HG02885 (cell line): ENCODE results near the gene FARP2.

Experiments
- ATAC-seq: cut with Tn5 transposase; IDR thresholded peaks from one replicate; pipeline ENCODE4 v1.9.1; 2021; ENCODE audit warnings: mild to moderate bottlenecking; ENCODE audit not compliant: unreplicated experiment, poor library complexity

FARP2 gene

DNA sequence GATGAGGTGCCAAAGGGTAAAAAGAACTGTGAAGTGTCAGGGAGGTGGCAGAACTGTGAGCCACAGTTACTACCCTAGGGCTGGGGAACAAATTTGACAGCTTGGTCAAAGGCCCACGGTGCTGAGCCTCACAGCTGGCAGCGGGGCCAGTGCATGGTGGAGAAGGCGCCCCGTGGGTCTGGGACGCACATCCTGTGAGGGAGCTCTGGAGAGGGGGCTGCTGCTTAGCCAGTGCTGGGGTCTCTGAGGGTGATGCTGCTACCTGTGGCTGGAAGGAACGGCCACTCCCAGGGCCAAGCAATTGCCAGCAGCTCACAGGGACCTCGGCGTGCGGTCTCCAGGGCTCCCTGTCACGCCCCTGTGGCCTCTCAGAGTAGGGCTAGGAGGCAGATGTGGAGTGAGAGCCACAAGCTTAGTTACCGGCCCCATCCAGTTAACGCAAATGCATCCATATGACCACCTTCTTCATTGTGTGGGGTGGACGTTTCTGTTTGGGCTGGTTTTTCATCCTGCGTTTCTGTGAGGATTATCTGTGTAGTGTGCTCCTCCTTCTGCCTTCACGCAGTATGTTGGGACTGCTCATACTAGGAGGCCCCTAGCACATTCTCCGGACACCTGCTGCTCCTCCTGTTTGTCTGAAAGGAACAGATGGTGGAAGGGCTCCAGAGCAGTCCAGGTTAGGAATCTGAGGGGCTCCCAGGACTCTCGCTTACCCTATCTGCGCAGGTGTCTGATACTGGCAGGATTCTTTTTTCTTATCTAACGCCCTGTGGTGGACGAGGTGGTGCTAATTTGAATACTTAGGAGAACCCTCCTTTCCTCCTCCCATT, 126.3 kb downstream of the FARP2 start:
- ATAC-seq: no peak

DNA sequence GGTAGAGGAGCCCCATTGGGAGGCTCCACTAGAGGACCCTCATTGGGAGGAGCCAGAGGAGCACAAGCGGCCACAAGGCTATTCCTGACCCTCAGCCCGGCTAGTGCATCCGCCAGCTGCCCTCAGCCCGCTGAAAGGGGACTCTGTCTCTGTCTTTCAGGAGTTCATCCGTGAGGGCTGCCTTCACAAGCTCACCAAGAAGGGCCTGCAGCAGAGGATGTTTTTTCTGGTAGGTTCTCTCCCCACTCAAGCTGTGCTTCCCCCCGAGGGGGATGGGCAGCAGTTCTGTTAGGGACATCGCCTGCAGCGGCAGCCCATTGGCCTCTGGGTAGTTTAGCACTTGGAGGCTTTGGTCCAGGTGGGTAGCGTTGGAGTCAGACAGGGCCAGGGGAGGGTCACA, 127.2 kb downstream of the FARP2 start:
- no peak for ATAC-seq

DNA sequence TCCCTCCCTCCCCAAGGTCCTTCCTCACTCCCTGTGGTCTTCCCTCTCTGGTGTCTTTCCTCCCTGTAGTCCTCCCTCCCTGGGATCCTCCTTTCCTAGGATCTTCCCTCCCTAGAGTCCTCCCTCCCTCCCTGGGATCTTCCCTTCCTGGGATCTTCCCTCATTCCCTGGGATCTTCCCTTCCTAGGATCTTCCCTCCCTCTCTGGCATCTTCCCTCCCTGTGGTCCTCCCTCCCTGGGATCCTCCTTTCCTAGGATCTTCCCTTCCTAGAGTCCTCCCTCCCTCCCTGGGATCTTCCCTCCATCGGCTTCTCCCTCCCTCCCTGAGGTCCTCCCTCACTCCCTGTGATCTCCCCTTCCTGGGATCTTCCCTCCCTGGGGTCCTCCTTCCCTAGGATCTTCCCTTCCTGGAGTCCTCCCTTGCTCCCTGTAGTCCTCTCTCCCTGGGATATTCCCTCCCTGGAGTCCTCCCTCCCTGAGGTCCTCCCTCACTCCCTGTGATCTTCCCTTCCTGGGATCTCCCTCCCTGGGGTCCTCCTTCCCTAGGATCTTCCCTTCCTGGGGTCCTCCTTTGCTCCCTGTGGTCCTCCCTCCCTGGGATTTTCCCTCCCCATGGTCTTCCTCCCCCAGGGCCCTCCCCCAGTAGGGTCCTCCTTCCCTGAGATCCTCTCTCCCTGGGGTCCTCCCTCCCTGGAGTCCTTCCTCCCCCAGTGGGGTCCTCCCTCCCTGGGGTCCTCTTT, 129.3 kb downstream of the FARP2 start:
- ATAC-seq: no peak

DNA sequence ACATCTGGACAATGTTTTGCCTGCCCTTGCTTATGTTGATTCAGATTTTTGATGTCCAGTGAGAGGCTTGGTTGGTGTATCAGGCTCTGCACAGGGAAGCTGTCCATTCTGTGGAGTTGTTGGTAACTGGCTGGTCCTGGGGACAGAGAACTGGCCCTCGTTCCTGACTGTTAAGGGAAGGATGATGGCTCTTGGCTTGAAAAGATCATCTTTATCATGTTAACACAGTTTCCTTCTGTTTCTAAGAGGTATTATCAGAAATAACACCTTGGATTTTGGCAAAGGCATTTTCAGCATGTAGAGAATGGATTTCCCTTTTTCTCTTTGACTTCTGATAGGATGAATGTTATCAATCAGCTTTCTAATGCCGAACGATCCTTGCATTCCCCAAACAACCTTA, 133.0 kb downstream of the FARP2 start:
- ATAC-seq: no peak

DNA sequence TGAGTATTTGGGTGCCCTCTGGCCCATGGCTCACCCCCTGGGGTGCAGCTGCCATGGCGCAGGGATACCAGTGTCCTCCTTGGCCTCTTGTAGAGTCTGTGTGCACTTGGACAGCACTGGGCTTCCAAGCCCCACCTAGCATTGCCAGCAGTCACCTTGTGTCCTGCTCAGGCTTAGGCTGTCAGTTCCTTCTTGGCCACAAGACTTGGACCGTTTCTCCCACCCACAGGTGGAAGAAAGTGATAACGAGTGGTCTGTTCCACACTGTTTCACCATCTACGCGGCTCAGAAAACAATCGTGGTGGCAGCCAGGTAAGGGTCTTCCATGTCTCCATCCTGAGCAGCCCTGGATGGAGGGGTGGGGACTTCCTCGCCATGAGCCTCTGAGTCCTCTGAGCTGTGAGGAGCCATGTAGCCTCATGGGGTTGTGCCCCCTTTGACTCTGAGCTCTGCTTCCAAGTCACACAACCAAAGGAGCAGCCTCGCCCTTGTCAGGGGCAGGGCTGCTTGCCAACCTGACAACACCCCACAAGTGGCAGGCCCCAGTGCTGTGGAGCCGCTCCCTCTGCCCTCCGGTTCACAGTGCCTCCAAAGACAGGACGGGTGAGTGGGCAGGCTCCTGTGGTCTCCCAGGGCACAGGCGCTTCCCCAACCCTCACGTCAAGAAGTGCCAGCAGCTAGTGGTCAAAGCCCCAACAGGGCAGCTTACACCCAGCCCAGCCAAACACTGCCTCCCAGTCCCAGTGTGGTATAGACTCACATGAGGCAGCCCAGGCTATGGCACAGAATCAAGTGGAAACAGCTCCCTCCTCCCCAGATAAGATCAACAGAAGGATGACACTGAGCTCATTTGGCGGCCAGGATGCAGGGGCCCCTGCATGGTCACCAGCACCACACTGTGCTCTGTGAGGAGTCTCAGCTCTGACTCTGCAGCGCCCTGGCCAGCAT, 133.9 kb downstream of the FARP2 start:
- no peak for ATAC-seq

DNA sequence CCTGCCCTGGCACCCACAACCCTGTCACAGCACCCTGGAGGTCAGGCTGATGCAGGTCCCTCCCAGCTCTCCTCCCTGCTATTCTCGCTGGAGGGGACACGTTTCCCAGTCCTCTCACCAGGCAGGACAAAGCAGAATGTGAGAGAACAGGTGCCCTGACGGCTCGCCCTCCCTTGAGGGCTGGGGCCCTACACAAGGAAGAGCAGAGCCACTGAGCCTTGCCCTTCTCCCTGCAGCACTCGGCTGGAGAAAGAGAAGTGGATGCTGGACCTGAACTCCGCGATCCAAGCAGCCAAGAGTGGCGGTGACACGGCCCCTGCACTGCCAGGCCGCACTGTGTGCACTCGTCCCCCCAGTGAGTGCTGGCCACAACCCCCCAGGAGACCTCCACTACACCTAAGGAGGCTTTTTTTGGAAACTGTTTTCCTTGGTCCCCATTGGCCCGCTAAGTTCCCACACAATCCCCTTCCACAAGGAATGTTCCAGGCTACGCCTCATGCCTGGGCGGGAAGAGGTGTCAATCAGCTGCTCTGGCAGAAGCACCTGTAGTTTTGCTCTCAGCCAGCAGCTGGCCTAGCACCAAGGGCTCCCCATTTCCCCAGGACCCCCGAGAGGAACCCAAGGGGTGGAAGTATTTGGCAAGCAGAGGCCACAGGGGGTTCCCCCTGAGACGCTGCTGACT, 134.9 kb downstream of the FARP2 start:
- ATAC-seq: no peak

DNA sequence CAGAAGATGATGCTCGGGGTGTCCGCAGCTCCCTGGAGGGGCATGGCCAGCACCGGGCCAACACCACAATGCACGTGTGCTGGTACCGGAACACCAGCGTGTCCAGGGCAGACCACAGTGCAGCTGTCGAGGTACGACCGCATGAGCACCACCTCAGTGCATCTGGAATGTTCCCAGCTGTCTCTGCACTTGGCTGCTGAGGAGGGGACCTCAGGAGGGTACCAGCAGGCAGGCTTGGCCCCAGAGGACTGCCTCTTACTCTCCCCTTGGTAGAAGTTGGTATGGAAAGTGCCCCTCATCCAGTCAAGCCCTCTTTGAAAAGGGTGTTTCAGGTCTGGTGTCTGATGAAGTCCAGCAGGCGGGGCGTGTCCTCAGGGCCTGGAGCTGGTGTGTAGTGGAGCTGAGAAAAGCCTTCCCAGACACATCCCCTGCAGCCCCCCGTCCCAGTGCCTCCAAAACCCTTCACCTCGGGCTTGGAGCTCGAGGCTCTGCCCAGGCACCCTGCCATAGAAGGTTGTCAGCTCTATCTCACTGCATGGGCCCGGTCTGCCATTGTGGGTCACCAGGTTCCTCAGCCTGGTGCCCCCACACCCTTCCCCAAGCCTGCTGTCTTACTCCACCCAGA, 135.6 kb downstream of the FARP2 start:
- ATAC-seq: no peak

DNA sequence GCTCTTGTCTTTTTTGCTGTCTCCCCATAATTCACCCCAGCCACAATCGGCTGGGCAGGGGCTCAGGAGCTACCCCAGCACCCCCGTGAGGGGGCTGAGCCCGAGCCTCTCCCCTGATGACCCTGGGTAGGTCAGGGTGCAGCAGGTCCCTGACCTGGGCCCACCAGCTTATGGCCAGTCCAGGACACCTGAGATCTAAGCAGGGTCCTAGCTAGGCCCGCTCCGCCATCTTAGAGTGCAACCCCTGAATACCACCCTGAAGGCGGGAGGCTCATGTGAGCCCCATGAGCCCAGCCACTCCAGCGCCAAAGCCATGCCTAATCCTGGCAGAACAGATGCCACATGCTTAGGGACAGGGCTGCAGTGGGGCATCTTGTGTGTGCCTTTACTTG, 136.1 kb downstream of the FARP2 start:
- no peak for ATAC-seq

DNA sequence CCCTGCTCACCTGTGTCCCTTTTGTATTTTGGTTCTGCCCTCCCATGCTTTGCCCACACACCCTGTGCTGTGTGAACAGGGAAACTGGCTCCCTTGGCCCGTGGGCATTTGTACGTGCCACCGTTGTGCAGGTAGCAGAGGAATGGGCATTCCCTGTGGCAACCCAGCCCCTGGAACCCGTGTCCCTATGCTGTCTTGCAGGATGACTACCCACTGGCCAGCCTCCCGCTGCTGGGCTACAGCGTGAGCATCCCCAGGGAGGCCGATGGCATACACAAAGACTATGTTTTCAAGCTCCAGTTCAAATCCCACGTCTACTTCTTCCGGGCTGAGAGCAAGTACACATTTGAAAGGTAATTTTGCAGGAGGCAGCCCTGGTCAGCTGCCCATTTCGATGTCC, 137.0 kb downstream of the FARP2 start:
- ATAC-seq: no peak

DNA sequence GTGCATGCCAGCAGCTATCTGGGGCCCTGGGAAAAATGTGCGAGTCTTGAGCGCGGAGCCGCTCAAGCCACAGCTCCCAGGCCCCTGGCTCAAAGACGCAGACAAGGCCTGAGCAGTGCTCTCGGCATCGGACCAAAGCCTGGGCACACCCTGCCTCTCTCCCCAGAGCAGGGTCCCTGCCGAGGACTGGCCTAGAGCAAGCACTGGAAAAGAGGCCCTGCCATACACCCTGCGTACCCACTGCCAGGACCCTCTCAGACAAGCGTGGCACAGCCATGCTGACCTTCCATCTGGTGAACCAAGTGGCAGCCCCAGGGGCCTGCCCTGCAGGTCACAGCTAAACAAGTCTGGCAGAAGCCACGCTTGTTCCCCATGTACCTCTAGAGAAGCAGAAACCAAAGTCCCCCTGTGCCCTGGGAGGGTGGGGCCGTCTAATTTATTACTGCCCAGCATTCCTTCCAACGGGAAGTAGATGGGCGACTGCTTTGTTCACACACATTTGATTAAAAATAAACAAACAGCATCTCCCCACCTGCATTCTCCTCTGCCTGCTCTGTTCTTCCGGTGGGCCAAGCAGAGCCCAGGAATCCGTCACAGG, 138.3 kb downstream of the FARP2 start:
- no peak for ATAC-seq

DNA sequence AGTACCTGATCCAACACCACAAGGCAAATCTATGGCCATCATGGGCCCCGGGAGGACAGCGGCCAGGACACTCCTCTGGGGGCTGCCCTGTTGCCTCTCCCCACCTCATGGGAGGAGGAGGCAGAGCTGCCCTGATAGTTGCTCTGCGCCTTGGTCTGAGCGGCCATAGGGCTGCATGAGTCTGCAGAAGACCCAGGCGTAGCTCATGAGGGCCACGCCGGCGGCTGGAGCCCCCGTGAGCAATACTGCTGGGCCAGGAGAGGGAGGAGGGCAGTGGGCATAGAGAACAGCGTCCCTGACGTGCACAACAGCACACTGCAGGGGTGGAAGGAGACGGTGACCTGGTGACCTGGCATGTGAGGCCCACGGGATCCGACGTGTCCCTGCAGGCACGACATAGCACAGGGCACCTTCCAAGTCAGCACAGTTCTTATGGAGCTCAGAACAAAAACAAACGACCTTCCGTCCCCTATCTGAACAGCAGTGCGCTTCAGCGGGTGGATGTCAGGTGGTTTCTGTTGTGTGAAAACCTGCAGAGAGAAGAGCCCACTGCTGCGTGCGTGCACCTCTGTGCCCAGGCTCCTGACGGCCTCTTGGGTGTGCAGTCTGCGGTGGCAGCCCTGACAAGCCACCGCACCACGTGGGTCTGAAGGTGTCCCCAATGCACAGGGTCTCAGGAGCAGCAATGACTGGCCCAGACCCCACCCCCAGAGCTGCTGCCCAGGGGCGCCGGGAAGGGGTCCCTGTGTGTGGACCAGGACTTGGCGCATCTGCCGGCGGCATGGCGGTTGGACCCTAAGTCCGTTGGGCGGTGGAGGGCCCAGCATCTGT, 139.3 kb downstream of the FARP2 start:
- no peak for ATAC-seq

DNA sequence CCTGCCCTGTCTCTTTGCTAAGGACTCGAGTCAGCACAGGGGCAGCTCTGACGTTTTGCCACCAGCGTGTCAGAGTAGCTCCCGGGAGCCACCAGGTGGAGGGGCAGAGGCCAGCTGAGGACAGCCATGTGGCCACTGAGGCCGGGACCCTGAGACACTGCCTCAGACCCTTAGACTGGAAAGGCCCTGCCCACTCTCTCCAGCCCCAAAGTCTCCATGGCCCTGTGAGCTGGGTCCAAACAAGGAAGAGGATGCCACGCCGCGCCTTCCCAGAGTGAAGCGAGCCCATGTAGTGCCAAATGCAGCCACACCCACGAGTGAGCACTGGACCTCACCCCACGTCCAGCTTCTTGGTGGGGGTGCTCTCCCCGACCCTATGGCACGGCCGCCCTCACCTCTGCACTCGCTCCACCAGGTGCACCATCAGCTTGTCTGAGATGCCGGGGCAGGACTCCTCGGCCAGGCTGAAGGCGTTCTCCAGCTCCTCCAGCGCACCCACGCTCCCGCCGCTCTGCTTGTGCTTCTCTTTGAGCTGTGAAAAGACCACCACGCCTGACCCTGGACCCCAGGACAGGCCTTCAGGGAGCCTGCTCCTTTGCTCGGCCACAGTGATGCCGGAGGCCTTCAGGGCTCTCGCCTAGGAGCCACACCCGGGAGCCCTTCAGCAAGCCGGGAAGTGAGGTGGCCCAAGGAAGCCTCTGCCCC, 140.1 kb downstream of the FARP2 start:
- ATAC-seq: no peak

DNA sequence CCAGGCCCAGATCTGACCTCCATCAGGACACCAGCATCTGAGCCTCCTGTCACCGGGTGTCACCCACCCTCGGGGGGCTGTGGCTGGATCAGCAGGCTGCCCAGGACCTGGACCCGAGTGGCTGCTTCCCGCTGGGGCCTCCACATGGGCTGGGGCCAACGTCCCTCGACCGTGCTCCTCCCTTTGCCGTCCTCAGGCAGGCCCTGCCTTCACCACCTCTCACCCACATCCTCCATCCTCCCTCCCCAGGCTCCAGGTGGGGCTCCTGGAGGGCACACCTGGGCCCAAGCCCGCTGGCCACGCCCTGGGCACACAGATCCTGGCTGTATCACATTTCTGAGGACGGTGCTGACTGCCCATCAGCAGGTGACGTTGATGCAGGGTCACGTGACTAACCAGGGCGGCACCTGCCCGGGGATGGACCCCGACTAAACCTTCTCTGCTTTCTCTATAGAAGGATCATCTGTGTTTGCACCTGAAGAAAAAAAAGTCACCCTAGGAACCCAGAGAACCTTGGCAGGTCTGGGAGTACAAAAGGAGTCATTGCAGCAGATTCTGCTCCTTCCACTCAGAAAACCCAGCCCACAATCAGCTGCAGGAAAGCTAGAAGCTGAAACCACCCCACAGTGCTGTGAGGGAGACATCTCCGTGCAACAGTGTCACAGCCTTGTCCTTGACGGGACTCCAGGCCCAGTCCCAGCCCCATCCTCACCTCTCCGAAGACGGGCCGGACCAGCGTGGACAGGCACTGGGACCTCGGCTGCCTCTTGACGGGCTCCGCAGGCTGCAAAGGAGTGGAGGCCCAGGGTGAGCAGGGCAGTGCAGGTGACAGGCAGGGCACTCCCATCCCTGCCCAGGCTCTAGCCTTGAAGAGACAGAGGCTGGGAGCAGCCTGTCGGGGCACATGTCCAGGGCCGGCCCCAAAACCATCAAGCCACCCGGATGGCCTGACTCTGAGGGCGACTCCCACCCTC, 141.1 kb downstream of the FARP2 start:
- no peak for ATAC-seq

DNA sequence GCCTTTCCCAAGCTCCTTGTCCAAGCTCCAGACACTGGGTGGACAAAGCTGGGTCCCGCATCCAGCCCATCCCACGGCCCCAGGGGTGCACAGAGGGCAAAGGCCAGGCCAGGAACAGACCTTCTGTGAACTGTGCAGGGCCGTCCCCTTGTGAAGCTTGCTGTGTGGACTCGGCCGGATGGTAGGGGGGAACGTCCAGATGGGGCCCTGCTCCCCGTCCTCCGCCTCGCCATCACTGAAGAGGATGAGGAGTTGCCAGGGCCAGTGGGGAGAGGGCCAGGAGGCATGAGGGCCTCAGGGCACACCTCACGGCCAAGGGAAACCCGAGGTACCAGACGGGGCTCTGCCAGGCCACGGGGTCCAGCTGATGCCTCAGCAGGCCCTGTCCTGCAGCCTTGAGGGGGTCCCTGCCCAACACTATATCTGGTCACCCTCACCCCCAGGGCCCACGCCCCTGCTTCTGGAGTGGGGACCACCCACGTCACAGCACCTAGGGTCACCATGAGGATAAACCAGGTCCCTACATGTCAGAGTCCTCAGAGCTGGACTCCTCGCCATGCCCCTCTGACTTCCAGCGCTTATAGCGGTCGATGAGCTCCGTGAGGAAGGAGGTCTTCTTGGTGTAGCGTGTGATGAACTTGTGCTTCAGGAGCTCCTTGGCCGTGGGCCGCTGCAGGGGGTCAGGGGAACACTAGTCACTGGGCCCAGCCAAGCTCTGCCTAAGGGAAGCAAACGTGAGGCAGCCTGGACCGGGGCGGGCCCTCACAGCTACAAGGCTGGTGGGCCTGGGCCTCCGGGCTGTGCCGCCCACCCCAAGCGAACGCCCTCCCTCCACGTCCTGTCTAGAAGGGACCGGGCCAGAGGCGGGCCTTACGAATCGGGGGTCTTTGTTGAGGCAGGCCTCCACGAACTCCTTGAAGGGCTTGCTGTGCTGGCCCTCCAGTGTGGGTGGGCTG, 142.3 kb downstream of the FARP2 start:
- no peak for ATAC-seq

DNA sequence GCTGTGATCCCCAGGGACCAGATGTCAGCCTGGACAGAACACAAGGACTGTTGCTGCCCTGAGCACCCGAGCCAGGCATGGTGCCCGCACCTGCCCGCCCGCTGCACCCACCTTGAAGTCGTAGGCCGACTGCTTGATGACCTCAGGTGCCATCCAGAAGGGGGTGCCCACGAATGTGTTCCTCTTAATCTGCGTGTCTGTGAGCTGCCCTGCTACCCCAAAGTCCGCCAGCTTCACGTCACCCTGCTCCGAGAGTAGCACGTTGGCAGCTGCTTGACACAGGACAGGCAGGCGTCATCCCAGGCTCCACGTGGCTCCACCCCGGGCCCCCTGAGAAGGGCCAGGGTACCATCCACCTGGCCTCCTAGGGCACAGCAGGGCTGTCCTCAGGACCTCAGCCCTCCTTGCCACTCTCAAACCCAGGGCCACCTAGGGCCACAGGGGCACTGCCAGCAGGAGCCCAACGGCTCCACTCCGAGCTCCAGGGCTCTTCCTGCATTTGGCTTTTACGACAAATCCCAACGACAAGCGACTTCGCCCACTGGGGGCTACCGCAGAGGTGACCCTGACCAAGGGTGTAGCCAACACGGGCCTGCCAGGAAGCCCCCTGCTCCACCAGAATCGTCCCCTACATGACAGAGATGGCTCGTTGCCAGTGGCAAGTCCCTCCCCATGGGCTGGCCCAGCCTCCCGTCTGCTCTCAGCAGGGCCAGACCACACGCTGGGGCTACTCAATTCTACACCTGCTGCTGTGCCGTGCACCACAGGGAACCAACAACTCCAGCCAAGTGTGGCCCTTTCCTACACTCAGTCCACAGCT, 143.3 kb downstream of the FARP2 start:
- no peak for ATAC-seq
